K562 (cell line): ENCODE results near the gene SLC4A9. TPM values are rescaled to one million over a fixed set of nuclear protein-coding genes. Genes with fewer than 3 reads are reported as not detected.
A peak's percentile ranks its signal among the peaks of the same experiment; 100 is the strongest.

Experiments used
- ATAC-seq: fragments of 200-7000 bp; cut with Tn5 transposase; 3 replicates; pipeline ENCODE4 v1.9.1; 2020; ENCODE audit warnings: moderate library complexity
- BruUV-seq: library from RNA; stranded (reverse); fragments of 400-500 nt; replicated peaks from 2 replicates; lab custom pipeline; 2021; lab: Mats Ljungman, UMichigan
- CTCF ChIA-PET: fragments of 300-600 bp; formaldehyde crosslinking; extraction: SDS; loops from one replicate; lab custom pipeline; 2021; ENCODE audit warnings: low intra/inter-chr PET ratio; lab: Yijun Ruan, JAX
- POLR2A ChIA-PET: fragments of 300-600, 350-650 bp; sonication (Branson Sonifier 250); formaldehyde crosslinking; extraction: SDS; loops from one replicate; lab custom pipeline; 2021; ENCODE audit warnings: antibody characterized with exemption, inconsistent platforms; lab: Yijun Ruan, JAX
- DNase-seq, 4 experiments: peaks; one replicate each; pipeline versions ENCODE4 v3.0.0 to v3.0.0-alpha.2; 2011 to 2018; ENCODE audit warnings: low spot score in 3 of 4, mixed read lengths in 3 of 4; ENCODE audit errors: extremely low read depth in 1 of 4
- FAIRE-seq: peaks from 2 replicates; lab custom pipeline; 2011; peaks lifted over from hg19 to GRCh38; lab: Jason Lieb, UNC
- H2AFZ ChIP-seq: 2 replicates; pipeline ENCODE4 v1.6.0; 2011; ENCODE audit warnings: low read depth, low read length, control low read depth, inconsistent platforms
- H3K27ac ChIP-seq: fragments of 200-600 bp; 3 replicates; pipeline ENCODE4 v1.8.0; 2011; ENCODE audit warnings: low read depth, mild to moderate bottlenecking, control low read depth, inconsistent platforms, low read length, moderate library complexity, mixed read lengths; ENCODE audit errors: extremely low read depth
- H3K27me3 ChIP-seq, 2 experiments: fragments of 300-600 bp in 1 of 2; 2 replicates in 1 of 2; 3 replicates in 1 of 2; pipeline versions ENCODE4 v1.6.0 to v1.8.0; 2011; ENCODE audit warnings: inconsistent platforms in 2 of 2, low read length in 2 of 2, mild to moderate bottlenecking in 1 of 2, mixed read lengths in 1 of 2, moderate library complexity in 1 of 2; ENCODE audit not compliant: control insufficient read depth in 2 of 2, insufficient read depth in 2 of 2
- H3K36me3 ChIP-seq: fragments of 300-600 bp; 3 replicates; pipeline ENCODE4 v1.8.0; 2011; ENCODE audit warnings: mild to moderate bottlenecking, low read length, inconsistent platforms; ENCODE audit not compliant: control insufficient read depth, insufficient read depth
- H3K4me1 ChIP-seq, 2 experiments: fragments of 200-600 bp in 1 of 2; replicated peaks in 1 of 2; 2 replicates in 1 of 2; 3 replicates in 1 of 2; pipeline versions ENCODE4 v1.5.1 to v1.8.0; 2011; ENCODE audit warnings: inconsistent platforms in 2 of 2, low read length in 2 of 2, mild to moderate bottlenecking in 1 of 2, mixed read lengths in 1 of 2, moderate library complexity in 1 of 2; ENCODE audit not compliant: control insufficient read depth in 2 of 2, insufficient read depth in 2 of 2
- H3K4me2 ChIP-seq: 2 replicates; pipeline ENCODE4 v1.6.1; 2011; ENCODE audit warnings: low read length, control low read depth, inconsistent platforms, mixed read lengths; ENCODE audit not compliant: insufficient read depth
- H3K4me3 ChIP-seq: fragments of 200-600 bp; sonication (generic), shearing (Covaris generic); 2 replicates; pipeline ENCODE4 v1.5.1; 2016; ENCODE audit warnings: control low read depth, inconsistent platforms
- H3K79me2 ChIP-seq: fragments of 200-600 bp; 3 replicates; pipeline ENCODE4 v1.8.0; 2011; ENCODE audit warnings: low read length, inconsistent platforms; ENCODE audit not compliant: control insufficient read depth, insufficient read depth
- H3K9ac ChIP-seq, 2 experiments: 2 replicates each; pipeline versions ENCODE4 v1.6.0 to v1.6.1; 2011; ENCODE audit warnings: low read depth in 2 of 2, low read length in 2 of 2, control low read depth in 1 of 2, inconsistent platforms in 1 of 2, mild to moderate bottlenecking in 1 of 2, mixed read lengths in 1 of 2; ENCODE audit not compliant: insufficient read depth in 1 of 2
- H3K9me1 ChIP-seq: one replicate; pipeline ENCODE4 v1.6.0; 2011; ENCODE audit warnings: inconsistent platforms, mild to moderate bottlenecking, low read length, moderate library complexity; ENCODE audit not compliant: control insufficient read depth, insufficient read depth
- H3K9me3 ChIP-seq: replicated peaks from 2 replicates; pipeline ENCODE4 v1.5.1; 2011; ENCODE audit warnings: low read depth, low read length, inconsistent platforms; ENCODE audit not compliant: control insufficient read depth, insufficient read depth
- H4K20me1 ChIP-seq: replicated peaks from 2 replicates; pipeline ENCODE4 v1.6.1; 2011; ENCODE audit warnings: low read length, inconsistent platforms, mixed read lengths; ENCODE audit not compliant: control insufficient read depth, insufficient read depth
- BCOR ChIP-seq: fragments of 450-650 bp; IDR thresholded peaks from 2 replicates; pipeline ENCODE4 v1.6.1; 2016
- DPF2 ChIP-seq: fragments of 450-650 bp; IDR thresholded peaks from 2 replicates; pipeline ENCODE4 v1.6.1; 2016
- FOXK2 ChIP-seq, 2 experiments: fragments of 450-650 bp; IDR thresholded peaks in 1 of 2; conservative IDR thresholded peaks in 1 of 2; 2 replicates each; pipeline ENCODE4 v1.6.1; 2016; ENCODE audit warnings: low read depth in 2 of 2, mild to moderate bottlenecking in 1 of 2
- HDAC6 ChIP-seq: IDR thresholded peaks from 2 replicates; pipeline ENCODE4 v1.6.1; 2012; ENCODE audit warnings: low read depth, mild to moderate bottlenecking, control low read depth, inconsistent platforms, low read length, moderate library complexity
- IRF2 ChIP-seq: sonication (generic); formaldehyde crosslinking; IDR thresholded peaks from 2 replicates; pipeline ENCODE4 v1.8.1; 2022; ENCODE audit warnings: mild to moderate bottlenecking, missing genetic modification reagents
- LARP7 ChIP-seq: fragments of 450-650 bp; IDR thresholded peaks from 2 replicates; pipeline ENCODE4 v1.6.1; 2016
- MAFG ChIP-seq: fragments of 450-650 bp; conservative IDR thresholded peaks from 2 replicates; pipeline ENCODE4 v1.6.1; 2016; ENCODE audit warnings: missing genetic modification characterization, missing compliant biosample characterization
- RBM39 ChIP-seq: fragments of 200-400 bp; formaldehyde crosslinking; optimal IDR thresholded peaks from 2 replicates; pipeline ENCODE3; 2018; ENCODE audit warnings: low read depth, low read length
- RNF2 ChIP-seq: sonication (generic); IDR thresholded peaks from 2 replicates; pipeline ENCODE4 v1.6.1; 2016
- SMARCC2 ChIP-seq: fragments of 450-650 bp; IDR thresholded peaks from 2 replicates; pipeline ENCODE4 v1.6.1; 2017; ENCODE audit warnings: antibody characterized with exemption, moderate library complexity, mild to moderate bottlenecking, low read depth
- TRIM24 ChIP-seq, 2 experiments: fragments of 450-650 bp; IDR thresholded peaks; 2 replicates each; pipeline ENCODE4 v1.6.1; 2016
- USF1 ChIP-seq: sonication (generic); formaldehyde crosslinking; IDR thresholded peaks from 2 replicates; pipeline ENCODE4 v1.9.0; 2022; ENCODE audit warnings: mild to moderate bottlenecking, missing genetic modification reagents
- ZFP1 ChIP-seq: fragments of 450-650 bp; formaldehyde crosslinking; IDR thresholded peaks from 2 replicates; pipeline ENCODE4 v1.4.0; 2020; ENCODE audit warnings: mild to moderate bottlenecking, mixed read lengths
- ZFP36 ChIP-seq: fragments of 150-350 bp; IDR thresholded peaks from 2 replicates; pipeline ENCODE4 v1.6.1; 2018; ENCODE audit warnings: low read length, low read depth; ENCODE audit not compliant: partially characterized antibody
- ZNF274 ChIP-seq: IDR thresholded peaks from 2 replicates; pipeline ENCODE4 v1.6.1; 2011; ENCODE audit warnings: low read depth, mild to moderate bottlenecking, low read length, moderate library complexity, borderline replicate concordance
- ZNF280A ChIP-seq: fragments of 450-650 bp; IDR thresholded peaks from 2 replicates; pipeline ENCODE4 v1.6.1; 2018; ENCODE audit warnings: mild to moderate bottlenecking, low read depth; ENCODE audit not compliant: partially characterized antibody
- ZNF436 ChIP-seq: fragments of 250-450, 450-650 bp; sonication (Bioruptor Pico); formaldehyde crosslinking; IDR thresholded peaks from 2 replicates; pipeline ENCODE4 v1.7.0; 2020; ENCODE audit warnings: mild to moderate bottlenecking
- ZNF511 ChIP-seq: sonication (generic); formaldehyde crosslinking; IDR thresholded peaks from 2 replicates; pipeline ENCODE4 v1.8.0; 2022; ENCODE audit warnings: mild to moderate bottlenecking, missing genetic modification reagents
- ZNF75A ChIP-seq: fragments of 450-650 bp; formaldehyde crosslinking; IDR thresholded peaks from 2 replicates; pipeline ENCODE4 v1.4.0; 2020; ENCODE audit warnings: mild to moderate bottlenecking
- WGBS: fragments of 100-300 bp; shearing (Covaris generic); methylation state at CpG from one replicate; pipeline ENCODE4 v1.1.6; 2016; ENCODE audit warnings: low coverage, mixed read lengths; ENCODE audit not compliant: insufficient coverage; ENCODE audit errors: missing lambda C conversion rate; 5-methylcytosine and 5-hydroxymethylcytosine counted together
- in situ Hi-C: fragments of 300-500 bp; cut with MboI; formaldehyde crosslinking; loops from 4 replicates; pipeline ENCODE4 v1.15.0; 2018; ENCODE audit warnings: inconsistent platforms, mixed read lengths
- intact Hi-C: fragments of 100-400 bp; cut with micrococcal nuclease; formaldehyde crosslinking; loops from 2 replicates; pipeline ENCODE4 v1.14.2; 2022
- polyA plus RNA-seq, 8 experiments: library from polyadenylated mRNA; depleted of rRNA in 4 of 8; stranded (reverse) in 5 of 8; unstranded in 3 of 8; fragments of >200 nt; fragmentation: Nextera tagmentation in 2 of 8; fragmentation: Illumina TruSeq in 1 of 8; extraction: Ambion mirVana in 2 of 8; extraction: Trizol in 1 of 8; gene quantifications; 2 replicates each; pipeline versions ENCODE4 v1.2.1 to v1.2.3, GENCODE V29; 2011 to 2014; ENCODE audit warnings: inconsistent platforms in 1 of 8, missing spikeins in 1 of 8
- total RNA-seq, 7 experiments: library from RNA; depleted of rRNA in 6 of 7; stranded (reverse); fragments of >200 nt in 6 of 7; fragmentation: Illumina TruSeq in 2 of 7; extraction: Trizol in 2 of 7; gene quantifications; 2 replicates each; pipeline versions ENCODE4 v1.2.1 to v1.2.3, GENCODE V29; 2011 to 2021; ENCODE audit warnings: low replicate concordance in 1 of 7

The SLC4A9 gene
- total and polyA plus RNA-seq, 9 of the 15 experiments (the other 6 are each of a cell fraction or from before 2014, with no cell fraction given) = 0.05 to 0.13 TPM; not detected in 7

- no peak for TF ChIP-seq ZNF511 (CRISPR knock-in tag)
Measured at GRCh38 chr5:140418862-140419520, 59.0 kb downstream of the SLC4A9 start (continued).

- Histone ChIP-seq H3K4me2 (0 out of 2 replicates have a peak overlapping the region, but pooled peaks have one; percentile 22), H3K4me3 (no peak overlapping the region), H3K36me3 (peaks cover 11% of the 10 kb centered on the region; the same call in 1 of the 3 replicates), H2AFZ (no peak overlapping the region), H3K9ac (no peak overlapping the region), H4K20me1 (peaks cover 4% of the 10 kb centered on the region), H3K79me2 (peaks cover 93% of the 10 kb centered on the region), H3K27ac (no peak overlapping the region), H3K4me1 (peaks cover 10 to 11% of the 10 kb centered on the region in 2 experiments; a peak in 3 of 5 replicates), H3K9me1 (no peaks in the 10 kb centered on the region), H3K27me3 (no peaks in the 10 kb centered on the region), H3K9me3 (no peaks in the 10 kb centered on the region)
- POLR2A ChIA-PET = interaction anchor here (4.1 kb wide), 1 partner anchor 18 kb away, joined by 18 read pairs; the partner anchor contains the start of gene ANKHD1
- DNase-seq = no peak
- in situ Hi-C loops = no loop called here
- no TSS peak for BruUV-seq
- ATAC-seq = no peak
- WGBS = 60% methylated on average over 4 of the region's 4 CpGs
- CTCF ChIA-PET = no interaction called here
- intact Hi-C loops = no loop called here
- no peak for FAIRE-seq
- no peak for TF ChIP-seq RNF2
- TF ChIP-seq ZNF436 (CRISPR knock-in tag) = no peak
- no peak for TF ChIP-seq ZNF280A
- no peak for TF ChIP-seq ZNF274
- TF ChIP-seq USF1 (CRISPR knock-in tag) = no peak
- TF ChIP-seq ZFP1 (CRISPR knock-in tag) = no peak
- no peak for TF ChIP-seq ZNF75A
- no peak for TF ChIP-seq ZFP36
- TF ChIP-seq IRF2 (CRISPR knock-in tag) = no peak
- no peak for TF ChIP-seq HDAC6
- TF ChIP-seq TRIM24 (IDR thresholded peaks at IDR 0.05) = peak in 1 of 2 experiments; percentile 62; a peak in 2 of 4 replicates
- TF ChIP-seq FOXK2 (conservative IDR thresholded peaks at IDR 0.05 in 1 of 2, IDR thresholded peaks at IDR 0.05 in 1 of 2; ENCODE audit: low read depth in 2 of 2) = peak; percentile 50 to 61; a peak in 2 of 4 replicates
- TF ChIP-seq LARP7 = no peak
- no peak for TF ChIP-seq SMARCC2
- TF ChIP-seq DPF2 = peak; percentile 19; the same call in 1 of the 2 replicates
- no peak for TF ChIP-seq MAFG (tag)
- no peak for TF ChIP-seq BCOR
- no peak for TF ChIP-seq RBM39
Measured at GRCh38 chr5:140420226-140420570, 60.2 kb downstream of the SLC4A9 start.
